ENCODE measurements around the gene SLC49A4. TPM values are rescaled to one million over a fixed set of nuclear protein-coding genes. Genes with fewer than 3 reads are reported as not detected.

SLC49A4 gene
- total RNA-seq, 4 donors from 2014 or later = 14.2 to 27.3 (median 20.9) TPM

DNA sequence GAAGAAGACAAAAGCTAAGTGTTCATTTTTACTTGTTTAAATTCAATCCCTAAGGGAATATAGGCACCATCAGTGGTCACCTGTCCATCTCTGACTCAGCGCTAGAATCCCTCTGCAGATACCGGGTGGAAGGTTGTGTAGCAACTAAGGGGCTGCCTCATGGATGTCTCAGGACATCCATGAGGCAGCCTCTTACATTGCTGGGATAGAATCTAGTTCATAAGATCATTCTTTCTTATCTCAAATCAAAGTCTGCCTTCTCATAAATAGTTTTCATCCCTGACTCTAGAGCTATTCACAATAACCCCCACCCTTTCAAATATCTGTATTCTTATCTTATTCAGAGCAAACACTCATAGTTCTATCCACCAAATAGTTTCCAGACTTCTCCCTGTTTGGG is 39.4 kb upstream of the SLC49A4 start:
- Histone ChIP-seq H3K27ac (no peak overlapping the region), H3K4me3 (no peak overlapping the region), H3K9me3 (no peaks in the 10 kb centered on the region), H3K27me3 (no peaks in the 10 kb centered on the region), H3K36me3 (peaks cover 0 to 42% (median 2%) of the 10 kb centered on the region in 3 donors), H3K4me1 (peaks cover 0 to 13% (median 0%) of the 10 kb centered on the region in 4 donors)
- TF ChIP-seq, protein P1, sequence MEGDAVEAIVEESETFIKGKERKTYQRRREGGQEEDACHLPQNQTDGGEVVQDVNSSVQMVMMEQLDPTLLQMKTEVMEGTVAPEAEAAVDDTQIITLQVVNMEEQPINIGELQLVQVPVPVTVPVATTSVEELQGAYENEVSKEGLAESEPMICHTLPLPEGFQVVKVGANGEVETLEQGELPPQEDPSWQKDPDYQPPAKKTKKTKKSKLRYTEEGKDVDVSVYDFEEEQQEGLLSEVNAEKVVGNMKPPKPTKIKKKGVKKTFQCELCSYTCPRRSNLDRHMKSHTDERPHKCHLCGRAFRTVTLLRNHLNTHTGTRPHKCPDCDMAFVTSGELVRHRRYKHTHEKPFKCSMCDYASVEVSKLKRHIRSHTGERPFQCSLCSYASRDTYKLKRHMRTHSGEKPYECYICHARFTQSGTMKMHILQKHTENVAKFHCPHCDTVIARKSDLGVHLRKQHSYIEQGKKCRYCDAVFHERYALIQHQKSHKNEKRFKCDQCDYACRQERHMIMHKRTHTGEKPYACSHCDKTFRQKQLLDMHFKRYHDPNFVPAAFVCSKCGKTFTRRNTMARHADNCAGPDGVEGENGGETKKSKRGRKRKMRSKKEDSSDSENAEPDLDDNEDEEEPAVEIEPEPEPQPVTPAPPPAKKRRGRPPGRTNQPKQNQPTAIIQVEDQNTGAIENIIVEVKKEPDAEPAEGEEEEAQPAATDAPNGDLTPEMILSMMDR (IDR thresholded peaks at IDR 0.05) = no peak
- TF ChIP-seq EP300 (IDR thresholded peaks at IDR 0.05) (no peak), POLR2A (IDR thresholded peaks at IDR 0.05) (no peak)
- no peak for DNase-seq (ENCODE audit: low spot score in 2 of 2)
- 94 to 95% methylated on average over 2 of the region's 2 CpGs for WGBS, 2 donors

DNA sequence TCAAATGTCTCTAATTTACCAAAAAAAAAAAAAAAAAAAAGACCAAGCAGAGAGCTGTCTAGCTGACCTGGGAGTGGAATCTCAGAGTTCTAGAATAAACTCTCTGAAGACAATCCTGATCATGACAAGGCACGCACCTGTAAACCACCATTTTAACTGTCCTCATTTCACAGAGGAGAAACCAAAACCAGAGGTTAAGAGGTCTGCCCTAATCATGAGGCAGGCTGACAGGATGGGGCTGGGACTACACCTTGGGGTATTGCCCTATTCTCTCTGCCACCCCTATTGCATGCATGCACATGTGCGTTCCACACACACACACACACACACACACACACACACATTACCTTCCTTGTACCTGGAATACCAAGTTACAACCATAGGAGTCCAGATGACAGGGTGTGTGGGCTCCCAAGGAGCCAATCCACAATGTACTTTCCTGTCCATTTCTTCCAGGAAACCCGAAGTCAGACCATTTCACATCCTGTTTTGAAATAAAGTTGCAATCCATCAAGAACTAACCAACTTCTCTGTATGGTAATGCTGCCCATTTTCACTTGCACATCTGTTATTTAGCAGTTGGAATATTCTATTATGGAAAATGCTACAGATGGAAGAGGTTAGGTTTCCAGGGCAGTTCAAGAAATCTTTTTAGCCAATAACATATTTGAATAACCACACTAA is 35.9 kb upstream of the SLC49A4 start:
- 70 to 75% methylated on average over 3 of the region's 3 CpGs for WGBS, 2 donors
- peaks cover 0 to 18% (median 0%) of the 10 kb centered on the region in 4 donors for H3K4me1 ChIP-seq

DNA sequence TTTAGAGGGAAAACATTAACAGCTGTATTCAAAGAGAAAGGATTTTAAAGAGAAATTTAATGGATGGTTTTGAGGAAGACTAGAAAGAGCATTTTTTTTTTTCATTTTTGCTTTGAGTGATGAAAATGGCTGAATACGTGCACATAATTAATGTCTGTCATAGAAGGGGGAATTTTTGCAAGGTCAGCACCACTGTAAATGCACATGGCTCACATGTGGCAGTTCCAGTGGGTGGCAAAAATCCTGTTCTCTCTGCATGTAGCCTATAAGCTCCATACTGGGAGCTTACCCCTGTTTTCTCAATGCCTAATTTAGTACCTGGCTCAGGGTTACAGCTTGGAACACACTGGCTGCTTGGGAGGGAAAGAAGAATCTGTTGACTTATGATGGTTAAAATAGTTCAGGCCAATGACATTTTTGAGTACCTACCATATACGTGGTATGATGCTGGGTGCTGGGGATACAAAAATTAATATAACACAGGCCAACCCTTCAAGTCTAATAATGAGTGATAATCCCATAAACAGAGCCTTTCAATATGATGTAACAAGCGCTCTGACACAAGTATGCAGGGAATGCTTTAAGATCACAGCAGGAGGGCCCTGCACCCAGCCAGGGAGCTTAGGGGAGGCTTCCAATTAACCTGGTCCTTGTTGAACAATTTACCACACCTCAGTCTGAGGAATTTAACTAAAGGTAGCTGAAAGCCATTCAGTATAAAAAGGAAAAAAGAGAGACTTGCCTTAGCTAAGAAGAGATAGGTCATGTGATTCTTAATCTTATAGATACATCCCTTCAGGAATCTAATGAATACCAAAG is 34.2 kb upstream of the SLC49A4 start:
- Histone ChIP-seq H3K4me1 (peaks cover 0 to 18% (median 0%) of the 10 kb centered on the region in 4 donors), H3K27ac (no peak overlapping the region), H3K36me3 (no peaks in the 10 kb centered on the region), H3K4me3 (no peak overlapping the region), H3K9me3 (no peaks in the 10 kb centered on the region), H3K27me3 (no peaks in the 10 kb centered on the region)
- TF ChIP-seq POLR2A (IDR thresholded peaks at IDR 0.05) (no peak), EP300 (IDR thresholded peaks at IDR 0.05) (no peak)
- TF ChIP-seq, protein P1 (IDR thresholded peaks at IDR 0.05) = no peak
- 71 to 73% methylated on average over 3 of the region's 3 CpGs for WGBS, 2 donors
- no peak for DNase-seq (ENCODE audit: low spot score in 2 of 2)

More for the DNA sequence above, 35.9 kb upstream of the SLC49A4 start:
- DNase-seq (ENCODE audit: low spot score in 2 of 2) = no peak
- Histone ChIP-seq H3K36me3 (peaks cover 0 to 15% (median 2%) of the 10 kb centered on the region in 3 donors), H3K4me3 (no peak overlapping the region), H3K27ac (no peak overlapping the region), H3K27me3 (no peaks in the 10 kb centered on the region), H3K9me3 (no peaks in the 10 kb centered on the region)
- no peak for TF ChIP-seq POLR2A (IDR thresholded peaks at IDR 0.05)
- peak in 1 of 2 donors; percentile 50 for TF ChIP-seq EP300 (IDR thresholded peaks at IDR 0.05)

DNA sequence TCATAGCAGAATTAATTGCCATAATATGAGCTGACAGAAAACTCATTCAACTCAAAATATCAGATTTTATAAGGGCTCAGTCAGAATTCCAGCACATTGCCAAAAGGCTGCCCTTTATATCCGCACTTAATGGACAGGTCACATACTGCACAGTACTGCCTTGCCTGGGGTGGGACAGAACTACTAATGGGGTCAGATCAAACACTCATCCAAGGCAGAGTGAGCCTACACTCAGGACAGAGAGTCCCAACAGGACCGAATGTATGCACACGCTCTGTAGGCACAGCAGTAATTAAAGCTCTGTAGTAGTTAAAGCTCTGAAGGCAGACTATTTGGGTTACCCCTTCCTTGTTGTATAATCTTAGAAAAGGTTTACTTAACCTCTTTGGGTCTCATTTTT is 28.4 kb upstream of the SLC49A4 start:
- WGBS, 2 donors = 79 to 83% methylated on average over 3 of the region's 3 CpGs
- H3K9me3 ChIP-seq = no peaks in the 10 kb centered on the region
- peaks cover 0 to 19% (median 0%) of the 10 kb centered on the region in 3 donors for H3K36me3 ChIP-seq
- H3K4me1 ChIP-seq = peaks cover 0 to 3% (median 0%) of the 10 kb centered on the region in 4 donors
- TF ChIP-seq POLR2A (IDR thresholded peaks at IDR 0.05) = no peak
- TF ChIP-seq, protein P1 (IDR thresholded peaks at IDR 0.05) = no peak
- TF ChIP-seq EP300 (IDR thresholded peaks at IDR 0.05) = no peak
- no peak overlapping the region for H3K4me3 ChIP-seq
- H3K27me3 ChIP-seq = no peaks in the 10 kb centered on the region
- no peak overlapping the region for H3K27ac ChIP-seq
- no peak for DNase-seq (ENCODE audit: low spot score in 2 of 2)

DNA sequence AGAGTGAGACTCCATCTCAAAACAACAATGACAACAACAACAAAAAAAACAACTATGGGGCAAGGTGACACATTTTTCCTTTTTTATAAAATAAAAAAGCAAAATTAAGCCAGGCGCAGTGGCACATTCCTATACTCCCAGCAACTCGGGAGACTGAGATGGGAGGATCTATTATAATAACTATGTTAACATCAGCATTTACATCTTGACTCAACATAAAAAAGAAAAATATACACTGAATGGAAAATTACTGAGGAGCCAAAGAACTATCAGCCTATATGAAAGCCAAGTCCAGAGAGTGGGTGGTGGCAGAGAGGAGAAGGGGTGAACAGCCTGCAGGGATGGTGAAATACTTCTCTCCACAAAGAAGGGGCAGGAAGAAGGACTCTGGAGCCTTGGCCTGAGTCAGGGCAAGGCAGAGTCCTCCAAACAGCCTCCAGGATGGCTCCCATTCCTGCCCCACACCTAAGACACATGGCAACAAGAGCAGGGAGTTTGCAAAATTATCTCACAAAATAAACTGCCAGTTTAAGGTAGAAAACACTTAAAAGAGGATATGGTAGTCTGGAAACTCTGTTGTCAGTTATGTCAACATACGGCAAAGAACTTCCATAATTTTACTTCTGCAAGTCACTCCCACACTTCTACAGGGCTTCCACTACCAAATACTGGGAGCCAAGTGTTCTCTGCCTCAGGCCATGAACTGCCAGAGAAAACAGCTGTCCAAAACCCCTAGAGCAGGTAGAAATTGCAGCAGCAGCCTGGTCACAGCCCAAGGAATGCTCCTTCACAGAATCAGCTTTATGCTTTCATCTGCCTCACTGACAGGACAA is 27.1 kb upstream of the SLC49A4 start:
- no peak overlapping the region for H3K4me3 ChIP-seq
- peaks cover 0 to 3% (median 0%) of the 10 kb centered on the region in 4 donors for H3K4me1 ChIP-seq
- H3K36me3 ChIP-seq = peaks cover 0 to 19% (median 3%) of the 10 kb centered on the region in 3 donors
- no peak for DNase-seq (ENCODE audit: low spot score in 2 of 2)
- TF ChIP-seq EP300 (IDR thresholded peaks at IDR 0.05) (no peak), POLR2A (IDR thresholded peaks at IDR 0.05) (no peak)
- TF ChIP-seq, protein P1 (IDR thresholded peaks at IDR 0.05) = no peak
- no peaks in the 10 kb centered on the region for H3K9me3 ChIP-seq
- H3K27me3 ChIP-seq = no peaks in the 10 kb centered on the region
- H3K27ac ChIP-seq = peak overlapping the region in 2 of 4 donors; percentile 32 to 44
- 77 to 84% methylated on average over 3 of the region's 3 CpGs for WGBS, 2 donors

Measured in tibial nerve (tissue), 4 donors.